CD14-positive monocyte (primary cell): Measurements from ENCODE around the gene APOL3. TPM values are rescaled to one million over a fixed set of nuclear protein-coding genes. Genes with fewer than 3 reads are reported as not detected.
"Not testable (repeated sequence)": the region's sequence is repeated elsewhere in the genome, so short reads cannot be mapped to it uniquely, and the experiment has no call there.

ENCODE experiments used
- DNase-seq, 3 donors: peaks; one replicate each; pipeline ENCODE4 v3.0.0-alpha.2; 2011 to 2022
- H2AFZ ChIP-seq: 2 replicates; pipeline ENCODE4 v1.6.0; 2012; ENCODE audit warnings: mild to moderate bottlenecking, low read depth, low read length, inconsistent platforms; ENCODE audit not compliant: insufficient read depth, poor library complexity, severe bottlenecking
- H3K27ac ChIP-seq, 2 donors: 1 replicate in 1 of 2; 2 replicates in 1 of 2; pipeline ENCODE4 v1.5.1; 2012 to 2013; ENCODE audit warnings: low read length in 2 of 2, control low read depth in 1 of 2, inconsistent platforms in 1 of 2, low read depth in 1 of 2, mild to moderate bottlenecking in 1 of 2
- H3K27me3 ChIP-seq, 2 donors: one replicate each; pipeline versions ENCODE4 v1.6.0 to v1.6.1; 2011 to 2013; ENCODE audit warnings: low read length in 2 of 2; ENCODE audit not compliant: control insufficient read depth in 2 of 2, insufficient read depth in 2 of 2
- H3K36me3 ChIP-seq, 2 donors: replicated peaks in 1 of 2; 1 replicate in 1 of 2; 2 replicates in 1 of 2; pipeline versions ENCODE4 v1.5.1 to v1.6.1; 2012 to 2013; ENCODE audit warnings: low read length in 2 of 2, control low read depth in 1 of 2, inconsistent platforms in 1 of 2, mild to moderate bottlenecking in 1 of 2; ENCODE audit not compliant: insufficient read depth in 2 of 2, control insufficient read depth in 1 of 2
- H3K4me1 ChIP-seq, 2 donors: 1 replicate in 1 of 2; 2 replicates in 1 of 2; pipeline versions ENCODE4 v1.5.1 to v1.6.1; 2012 to 2013; ENCODE audit warnings: low read length in 2 of 2, control low read depth in 1 of 2, inconsistent platforms in 1 of 2, mild to moderate bottlenecking in 1 of 2, moderate library complexity in 1 of 2; ENCODE audit not compliant: insufficient read depth in 2 of 2, control insufficient read depth in 1 of 2
- H3K4me2 ChIP-seq: replicated peaks from 2 replicates; pipeline ENCODE3; 2012; ENCODE audit warnings: low read length, moderate library complexity, mild to moderate bottlenecking; ENCODE audit not compliant: poor library complexity, severe bottlenecking; ENCODE audit errors: extremely low read depth
- H3K4me3 ChIP-seq, 3 experiments: fragments of 200-600 bp in 1 of 3; sonication (generic) in 1 of 3; replicated peaks in 1 of 3; 1 replicate in 2 of 3; 2 replicates in 1 of 3; pipeline ENCODE4 v1.5.1; 2011 to 2013; ENCODE audit warnings: low read length in 3 of 3, mild to moderate bottlenecking in 3 of 3, control low read depth in 2 of 3, low read depth in 2 of 3, inconsistent platforms in 1 of 3, moderate library complexity in 1 of 3
- H3K79me2 ChIP-seq: 2 replicates; pipeline ENCODE4 v1.6.0; 2012; ENCODE audit warnings: mild to moderate bottlenecking, control low read depth, inconsistent platforms, low read length, moderate library complexity; ENCODE audit not compliant: insufficient read depth
- H3K9ac ChIP-seq: 2 replicates; pipeline ENCODE4 v1.6.0; 2017; ENCODE audit warnings: low read length, mild to moderate bottlenecking; ENCODE audit not compliant: insufficient read depth, poor library complexity, severe bottlenecking
- H3K9me3 ChIP-seq, 2 donors: replicated peaks in 1 of 2; 1 replicate in 1 of 2; 2 replicates in 1 of 2; pipeline versions ENCODE4 v1.5.1 to v1.6.1; 2012 to 2013; ENCODE audit warnings: low read length in 2 of 2, control low read depth in 1 of 2; ENCODE audit not compliant: control insufficient read depth in 1 of 2, insufficient read depth in 1 of 2
- H4K20me1 ChIP-seq: 2 replicates; pipeline ENCODE4 v1.6.0; 2012; ENCODE audit warnings: mild to moderate bottlenecking, low read length, control low read depth, moderate library complexity; ENCODE audit not compliant: insufficient read depth
- H3K27ac Mint-ChIP-seq, 7 donors: one replicate each; pipeline ENCODE4 v1.8.0; 2020; ENCODE audit warnings: mild to moderate bottlenecking in 7 of 7, mixed read lengths in 7 of 7, moderate library complexity in 6 of 7, inconsistent platforms in 2 of 7
- H3K27me3 Mint-ChIP-seq, 3 donors: one replicate each; pipeline ENCODE4 v1.8.0; 2021 to 2022; ENCODE audit warnings: low read depth in 3 of 3, mild to moderate bottlenecking in 3 of 3, mixed read lengths in 3 of 3, moderate library complexity in 3 of 3, inconsistent platforms in 1 of 3
- H3K36me3 Mint-ChIP-seq, 2 donors: one replicate each; pipeline ENCODE4 v1.8.0; 2020; ENCODE audit warnings: mixed read lengths in 2 of 2, inconsistent platforms in 1 of 2, mild to moderate bottlenecking in 1 of 2
- H3K4me1 Mint-ChIP-seq: one replicate; pipeline ENCODE4 v1.8.0; 2020; ENCODE audit warnings: mild to moderate bottlenecking, mixed read lengths
- H3K4me3 Mint-ChIP-seq, 2 donors: one replicate each; pipeline ENCODE4 v1.8.0; 2020; ENCODE audit warnings: mild to moderate bottlenecking in 2 of 2, mixed read lengths in 2 of 2, moderate library complexity in 1 of 2
- H3K9me3 Mint-ChIP-seq, 7 donors: one replicate each; pipeline ENCODE4 v1.8.0; 2020 to 2022; ENCODE audit warnings: mixed read lengths in 7 of 7, mild to moderate bottlenecking in 6 of 7, moderate library complexity in 6 of 7, inconsistent platforms in 2 of 7
- WGBS: methylation state at CpG from one replicate; pipeline ENCODE4 v1.1.5; 2013; ENCODE audit warnings: missing lambda C conversion rate; ENCODE audit not compliant: insufficient coverage; 5-methylcytosine and 5-hydroxymethylcytosine counted together
- intact Hi-C, 2 donors: fragments of 100-400 bp; cut with micrococcal nuclease; formaldehyde crosslinking; loops; one replicate each; pipeline versions ENCODE4 v1.15.0 to v1.15.1; 2023
- polyA plus RNA-seq, 3 donors: library from polyadenylated mRNA; depleted of rRNA in 1 of 3; unstranded in 2 of 3; stranded (reverse) in 1 of 3; fragments of 300-500 nt in 2 of 3; fragments of >200 nt in 1 of 3; fragmentation: Illumina TruSeq in 2 of 3; gene quantifications; 1 replicate in 2 of 3; 2 replicates in 1 of 3; pipeline ENCODE4 v1.2.3, GENCODE V29; 2012 to 2021
- TF ChIP-seq, protein P1 (sequence below): fragments of 200-600 bp; IDR thresholded peaks from one replicate; pipeline ENCODE4 v1.8.0; 2022; ENCODE audit warnings: antibody characterized with exemption, mild to moderate bottlenecking

The APOL3 gene
- polyA plus RNA-seq, 3 donors, result 39.9 to 97.0 (median 61.3) TPM

DNA sequence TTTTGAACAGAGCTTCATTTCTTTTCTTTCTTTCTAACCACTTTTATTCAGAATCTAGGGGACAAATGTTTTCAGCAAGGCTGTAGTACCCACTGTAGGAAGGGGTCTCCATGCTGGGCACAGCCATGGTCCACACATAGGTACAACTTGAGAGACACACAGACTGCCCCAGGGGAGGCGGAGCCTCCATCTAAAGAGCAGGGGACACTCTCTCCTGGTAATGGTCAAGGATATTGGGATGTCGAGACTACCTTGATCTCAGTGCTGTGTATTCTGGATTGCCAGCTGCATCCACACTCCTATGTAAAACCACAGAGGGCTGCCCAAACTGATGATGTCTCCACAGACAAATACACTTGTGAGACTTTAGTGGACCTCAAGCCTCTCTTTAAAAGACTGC is 2.9 kb upstream of the APOL3 start:
- peak overlapping the region; percentile 93 to 97 for H3K27ac ChIP-seq
- peaks cover 34% of the 10 kb centered on the region for H3K79me2 ChIP-seq
- Mint-ChIP-seq H3K4me3 (no peak overlapping the region), H3K36me3 (peaks cover 9 to 13% of the 10 kb centered on the region in 2 donors), H3K9me3 (peaks cover 0 to 2% (median 0%) of the 10 kb centered on the region in 7 donors), H3K27ac (peak overlapping the region; percentile 91 to 99 (median 97)), H3K27me3 (no peaks in the 10 kb centered on the region), H3K4me1 (peaks cover 91% of the 10 kb centered on the region)
- H3K4me3 ChIP-seq, result peak overlapping the region in 1 of 3 experiments; percentile 62
- no peaks in the 10 kb centered on the region for H4K20me1 ChIP-seq
- WGBS, result no CpG with 5 or more reads among the region's 2 CpGs
- no peaks in the 10 kb centered on the region for H3K9me3 ChIP-seq
- peak overlapping the region; percentile 62 for H2AFZ ChIP-seq
- no peaks in the 10 kb centered on the region for H3K36me3 ChIP-seq
- no peak for DNase-seq
- H3K4me1 ChIP-seq, result peaks cover 86 to 89% of the 10 kb centered on the region in 2 donors
- TF ChIP-seq, protein P1, sequence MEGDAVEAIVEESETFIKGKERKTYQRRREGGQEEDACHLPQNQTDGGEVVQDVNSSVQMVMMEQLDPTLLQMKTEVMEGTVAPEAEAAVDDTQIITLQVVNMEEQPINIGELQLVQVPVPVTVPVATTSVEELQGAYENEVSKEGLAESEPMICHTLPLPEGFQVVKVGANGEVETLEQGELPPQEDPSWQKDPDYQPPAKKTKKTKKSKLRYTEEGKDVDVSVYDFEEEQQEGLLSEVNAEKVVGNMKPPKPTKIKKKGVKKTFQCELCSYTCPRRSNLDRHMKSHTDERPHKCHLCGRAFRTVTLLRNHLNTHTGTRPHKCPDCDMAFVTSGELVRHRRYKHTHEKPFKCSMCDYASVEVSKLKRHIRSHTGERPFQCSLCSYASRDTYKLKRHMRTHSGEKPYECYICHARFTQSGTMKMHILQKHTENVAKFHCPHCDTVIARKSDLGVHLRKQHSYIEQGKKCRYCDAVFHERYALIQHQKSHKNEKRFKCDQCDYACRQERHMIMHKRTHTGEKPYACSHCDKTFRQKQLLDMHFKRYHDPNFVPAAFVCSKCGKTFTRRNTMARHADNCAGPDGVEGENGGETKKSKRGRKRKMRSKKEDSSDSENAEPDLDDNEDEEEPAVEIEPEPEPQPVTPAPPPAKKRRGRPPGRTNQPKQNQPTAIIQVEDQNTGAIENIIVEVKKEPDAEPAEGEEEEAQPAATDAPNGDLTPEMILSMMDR, result no peak
- intact Hi-C loops, result no loop called here
- peak overlapping the region; percentile 65 for H3K4me2 ChIP-seq
- H3K9ac ChIP-seq, result peak overlapping the region; percentile 42
- no peaks in the 10 kb centered on the region for H3K27me3 ChIP-seq

GRCh38 chr22:36162127-36163034 is 1.8 kb upstream of the APOL3 start:
- no CpG with 5 or more reads among the region's 6 CpGs for WGBS
- Histone ChIP-seq H3K4me1 (peaks cover 98 to 99% of the 10 kb centered on the region in 2 donors), H2AFZ (peak overlapping the region; percentile 62), H3K36me3 (no peaks in the 10 kb centered on the region), H3K27me3 (no peaks in the 10 kb centered on the region), H3K4me3 (peak overlapping the region in 1 of 3 experiments; percentile 62), H3K4me2 (peak overlapping the region; percentile 65), H3K9ac (peak overlapping the region; percentile 42), H3K27ac (peak overlapping the region; percentile 93 to 97), H4K20me1 (no peaks in the 10 kb centered on the region), H3K79me2 (peaks cover 45% of the 10 kb centered on the region), H3K9me3 (no peaks in the 10 kb centered on the region)
- H3K27me3 Mint-ChIP-seq, result no peaks in the 10 kb centered on the region
- TF ChIP-seq, protein P1, result no peak
- peaks cover 9 to 14% of the 10 kb centered on the region in 2 donors for H3K36me3 Mint-ChIP-seq
- H3K27ac Mint-ChIP-seq, result peak overlapping the region; percentile 86 to 99 (median 97)
- H3K9me3 Mint-ChIP-seq, result peaks cover 0 to 2% (median 0%) of the 10 kb centered on the region in 7 donors
- intact Hi-C loops, result no loop called here
- peaks cover 98% of the 10 kb centered on the region for H3K4me1 Mint-ChIP-seq
- peak overlapping the region; percentile 24 to 60 for H3K4me3 Mint-ChIP-seq
- DNase-seq, result peak in 1 of 3 donors; percentile 66

GRCh38 chr22:36161793-36162126 is 1.2 kb upstream of the APOL3 start:
- Mint-ChIP-seq H3K4me1 (peaks cover 98% of the 10 kb centered on the region), H3K27ac (peak overlapping the region; percentile 86 to 99 (median 94)), H3K36me3 (peaks cover 9 to 14% of the 10 kb centered on the region in 2 donors)
- H3K4me3 Mint-ChIP-seq, intact Hi-C loops, H3K9ac ChIP-seq, H3K27me3 Mint-ChIP-seq, H3K9me3 Mint-ChIP-seq, H3K9me3 ChIP-seq, H3K27me3 ChIP-seq, DNase-seq, H2AFZ ChIP-seq, H3K36me3 ChIP-seq, H4K20me1 ChIP-seq: not testable (repeated sequence)
- Histone ChIP-seq H3K79me2 (peaks cover 48% of the 10 kb centered on the region), H3K27ac (peak overlapping the region; percentile 93 to 97), H3K4me2 (peak overlapping the region; percentile 65), H3K4me1 (peaks cover 98 to 99% of the 10 kb centered on the region in 2 donors), H3K4me3 (peak overlapping the region in 1 of 3 experiments; percentile 62)
- 100% methylated on average over 1 of the region's 5 CpGs for WGBS
